Measurements from ENCODE around the gene ADCK2.
"Not testable (repeated sequence)": the region's sequence is repeated elsewhere in the genome, so short reads cannot be mapped to it uniquely, and the experiment has no call there.

Gene ADCK2

GRCh38 chr7:140672382-140673062 lies at the start of gene ADCK2:
Gene ADCK2 (plus strand): TSS chr7:140672945. CDS start chr7:140673331, 386 bp downstream.
- peak; percentile 74 for DNase-seq

DNA sequence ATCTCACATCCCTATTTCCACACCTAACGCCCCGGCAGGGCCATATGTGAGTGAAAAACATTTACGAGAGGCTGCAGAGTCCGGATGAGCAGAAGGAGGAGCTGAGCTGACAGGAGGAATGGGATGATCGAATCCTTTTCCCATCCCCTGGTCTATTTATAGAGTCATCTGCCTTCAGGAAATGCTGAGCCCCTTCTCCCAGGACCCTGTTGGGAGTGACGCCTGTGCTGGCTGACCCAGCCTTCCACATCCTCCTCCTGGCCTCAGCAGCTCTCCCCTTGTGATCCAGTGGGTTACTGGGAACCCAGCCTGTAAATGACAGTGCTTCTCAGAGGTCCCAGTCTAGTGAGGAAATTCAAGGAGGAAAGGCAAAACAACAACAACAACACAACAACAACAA lies 48.8 kb upstream of the ADCK2 start:
- DNase-seq: no peak

GRCh38 chr7:140624392-140625191 lies 48.2 kb upstream of the ADCK2 start:
- no peak for DNase-seq

DNA sequence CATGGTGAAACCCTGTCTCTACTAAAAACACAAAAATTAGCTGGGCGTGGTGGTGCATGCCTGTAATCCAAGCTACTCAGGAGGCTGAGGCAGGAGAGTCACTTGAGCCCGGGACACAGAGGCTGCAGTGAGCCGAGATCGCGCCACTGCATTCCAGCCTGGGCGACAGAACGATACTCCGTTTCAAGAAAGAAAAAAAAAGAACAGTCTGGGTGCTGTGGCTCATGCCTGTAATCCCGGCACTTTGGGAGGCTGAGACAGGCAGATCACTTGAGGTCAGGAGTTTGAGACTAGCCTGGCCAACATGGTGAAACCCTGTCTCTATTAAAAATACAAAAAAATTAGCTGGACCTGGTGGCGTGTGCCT lies 47.6 kb upstream of the ADCK2 start:
- DNase-seq: not testable (repeated sequence)

DNA sequence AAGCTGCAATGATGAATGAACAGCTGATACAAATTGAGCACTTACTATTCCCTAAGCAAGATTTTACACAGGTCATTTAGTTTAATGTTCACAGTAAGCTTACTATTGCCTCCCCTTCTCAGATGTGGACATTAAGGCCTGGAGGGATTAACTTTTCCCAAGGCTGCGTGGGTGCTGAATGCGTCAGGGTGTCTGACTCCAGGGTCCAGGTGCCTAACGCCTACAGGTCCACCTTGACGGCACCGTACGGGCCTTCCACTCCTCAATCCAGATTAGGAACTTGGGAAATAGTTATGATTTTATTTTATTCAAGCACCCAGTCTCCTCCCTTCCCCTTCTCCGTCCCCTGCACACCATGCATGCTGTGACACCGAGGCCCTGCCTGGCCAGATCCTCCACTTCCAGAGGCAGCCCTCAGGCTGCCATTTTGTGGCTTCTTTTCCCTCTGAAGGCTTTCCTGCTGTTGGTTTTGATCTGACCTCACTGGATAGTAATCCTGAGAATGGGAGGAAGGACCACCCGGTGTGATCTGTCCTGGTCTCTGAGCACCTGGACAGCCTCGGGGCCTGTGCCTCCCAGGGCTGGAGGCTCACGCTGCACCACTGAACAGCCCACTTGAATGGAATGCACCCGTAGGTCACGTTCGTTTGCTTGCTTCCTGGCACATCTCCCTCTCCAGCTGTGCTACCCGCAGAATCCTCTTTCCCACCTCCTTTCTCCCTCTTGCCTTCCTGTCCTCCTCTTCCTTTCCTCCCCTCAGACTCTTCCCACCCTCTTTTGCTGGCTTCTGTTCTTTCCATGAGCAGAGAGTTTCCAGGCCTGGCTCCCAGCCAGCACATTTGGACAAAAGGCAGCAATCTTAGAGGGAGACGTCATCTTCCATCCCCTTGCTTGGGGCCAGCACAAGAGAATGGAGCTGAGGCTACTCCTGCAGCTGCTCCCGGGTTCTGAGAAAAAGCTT lies 46.6 kb upstream of the ADCK2 start:
- no peak for DNase-seq

DNA sequence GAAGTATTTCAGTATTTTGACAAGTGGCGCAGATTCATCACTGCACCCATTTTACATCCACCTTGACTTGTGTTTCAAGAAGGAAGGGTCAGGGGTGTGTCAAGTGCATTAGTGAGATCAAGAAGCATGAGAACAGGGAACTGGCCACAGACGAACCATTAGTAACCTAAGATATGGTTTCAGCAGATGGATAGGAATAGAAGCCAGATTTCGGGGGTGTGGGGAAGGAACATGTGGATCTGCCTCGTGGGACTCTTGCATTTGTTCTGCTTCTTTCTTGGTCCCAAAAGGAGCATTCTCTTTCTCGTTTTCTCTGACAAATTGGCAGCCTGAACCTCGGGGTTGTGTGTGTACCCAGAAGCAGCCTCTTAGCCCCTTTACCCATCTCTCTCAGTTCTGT lies 41.7 kb upstream of the ADCK2 start:
- DNase-seq: no peak

DNA sequence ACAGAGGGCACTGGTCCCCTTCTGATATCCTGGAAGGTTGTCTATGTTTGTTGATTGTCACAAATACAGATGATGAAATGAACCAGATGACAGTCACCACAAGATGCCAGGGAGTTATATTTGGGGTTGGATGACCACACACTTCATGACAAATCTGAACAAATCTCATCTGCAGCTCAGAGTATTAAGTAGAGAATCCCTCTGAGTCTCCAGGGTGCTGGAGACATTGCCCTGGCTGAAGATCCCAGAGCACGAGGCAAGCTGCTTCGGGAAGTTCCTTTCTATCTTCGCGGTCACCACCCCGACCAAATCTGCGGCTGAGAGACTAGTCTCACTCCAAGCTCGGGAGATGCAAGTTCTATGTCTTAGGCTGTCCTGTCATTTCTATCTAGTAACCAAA lies 41.1 kb upstream of the ADCK2 start:
- no peak for DNase-seq

- DNase-seq: no peak
Measured at GRCh38 chr7:140635345-140635744, 37.4 kb upstream of the ADCK2 start.

- DNase-seq: no peak
Measured at GRCh38 chr7:140635816-140636215, 36.9 kb upstream of the ADCK2 start.

DNA sequence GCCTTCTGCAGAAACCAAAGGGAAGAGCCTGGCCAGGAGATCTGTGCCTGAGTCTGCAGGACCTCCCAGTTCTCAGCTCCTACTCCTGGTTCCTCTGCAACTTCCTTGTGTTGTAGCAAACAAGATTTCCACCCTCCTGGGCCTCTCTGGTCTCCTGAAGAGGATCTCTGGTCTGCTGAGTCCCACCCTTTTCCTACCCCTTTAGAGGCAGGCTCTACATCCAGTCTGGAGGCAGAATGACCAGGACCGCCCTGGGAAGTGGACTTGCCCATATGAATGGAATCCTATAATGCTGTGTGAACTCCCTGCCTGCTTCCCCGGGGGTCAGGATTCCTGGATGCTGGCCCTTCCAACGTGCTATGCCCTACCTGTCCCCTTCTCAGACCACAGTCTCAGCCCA lies 35.3 kb upstream of the ADCK2 start:
- DNase-seq: no peak

DNA sequence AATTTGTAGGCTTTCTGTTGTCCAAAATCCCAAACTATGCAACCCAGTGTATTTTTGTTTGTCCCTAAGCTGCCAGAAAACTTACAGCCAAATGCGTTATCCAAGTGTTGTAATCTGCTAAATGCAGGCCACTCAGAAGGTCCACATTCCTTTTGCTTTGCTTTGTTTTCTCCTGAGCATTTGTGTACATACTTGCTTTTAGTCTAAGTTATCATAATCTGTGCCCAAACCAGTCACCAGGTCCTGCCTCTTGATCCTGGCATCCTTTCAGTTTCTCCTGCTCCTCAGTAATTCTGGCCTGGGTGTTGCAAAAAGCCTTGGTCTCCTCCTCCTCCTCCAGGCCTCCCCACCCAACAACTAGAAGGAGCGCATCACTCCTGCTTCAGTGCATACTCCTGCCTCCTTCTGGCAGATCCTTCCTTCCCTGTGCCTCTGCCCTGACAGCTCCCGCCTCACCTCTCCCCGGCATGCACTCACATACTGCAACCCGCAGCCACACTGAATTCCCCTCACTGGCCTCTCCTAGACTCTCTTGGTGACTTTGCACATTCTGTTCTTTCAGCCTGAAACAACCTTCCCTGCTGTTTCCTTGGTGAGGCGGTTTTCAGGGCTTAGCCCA lies 34.5 kb upstream of the ADCK2 start:
- DNase-seq: no peak

DNA sequence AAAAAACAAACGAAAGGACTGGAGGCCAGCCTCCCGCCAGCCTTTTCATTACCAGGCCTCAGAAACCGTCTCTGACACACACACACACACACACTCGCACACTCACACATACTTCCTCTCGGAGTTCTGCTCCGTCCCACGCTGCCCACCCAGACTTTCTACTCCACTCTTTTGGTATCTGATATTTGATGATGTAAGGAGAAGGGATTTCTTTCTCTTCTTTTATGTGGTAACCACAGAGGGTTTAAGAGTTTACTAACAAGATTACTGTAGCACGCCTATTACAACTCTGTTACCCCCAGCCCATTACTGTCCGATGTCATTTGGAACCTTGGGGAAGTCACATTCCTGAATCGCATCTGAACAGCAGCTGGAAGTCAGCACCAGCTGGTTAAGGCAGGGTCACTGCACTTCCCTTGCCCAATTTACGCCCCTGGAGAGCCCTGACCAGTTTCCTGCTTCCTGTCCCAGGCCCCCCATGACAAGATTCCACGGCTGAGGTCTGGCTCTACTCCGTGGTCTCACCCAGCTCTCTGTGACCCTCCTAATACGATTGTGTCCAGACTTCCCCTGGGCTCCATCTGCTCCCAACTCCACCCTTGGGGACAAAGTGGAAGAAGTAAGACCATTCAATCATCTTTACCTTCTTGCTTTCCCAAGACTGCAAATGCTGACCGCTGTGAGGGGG lies 33.2 kb upstream of the ADCK2 start:
- peak; percentile 32 for DNase-seq

GRCh38 chr7:140640060-140640637 lies 32.6 kb upstream of the ADCK2 start:
- DNase-seq: no peak

- peak; percentile 40 for DNase-seq
Measured at GRCh38 chr7:140640727-140641523, 31.8 kb upstream of the ADCK2 start, which contains the start of gene DENND2A. Gene DENND2A (minus strand): TSS chr7:140640813. CDS start chr7:140602397, 38,416 bp downstream.

- no peak for DNase-seq
Measured at GRCh38 chr7:140641524-140642195, 31.1 kb upstream of the ADCK2 start.

DNA sequence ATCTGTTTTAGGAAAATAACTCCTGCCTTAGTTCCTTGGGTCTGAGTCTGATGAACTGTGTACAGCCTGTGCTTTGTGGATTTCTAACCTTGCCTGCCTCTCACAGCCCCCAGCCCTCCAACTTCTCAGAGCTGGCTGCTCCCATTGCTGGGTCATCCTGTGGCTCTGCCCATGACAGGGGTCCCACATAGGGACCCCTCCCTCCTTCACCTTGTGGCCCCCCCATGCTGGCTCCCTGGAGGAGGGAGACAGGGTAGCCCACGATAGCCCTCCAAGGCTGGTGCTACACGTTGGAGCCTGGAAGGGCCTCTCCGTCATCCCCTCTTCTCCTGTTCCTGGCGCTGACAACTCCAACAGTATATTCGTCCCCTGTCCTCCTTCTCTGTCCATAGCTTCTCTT lies 29.3 kb upstream of the ADCK2 start:
- DNase-seq: no peak

- DNase-seq: not testable (repeated sequence)
Measured at GRCh38 chr7:140644761-140645160, 28.0 kb upstream of the ADCK2 start.

DNA sequence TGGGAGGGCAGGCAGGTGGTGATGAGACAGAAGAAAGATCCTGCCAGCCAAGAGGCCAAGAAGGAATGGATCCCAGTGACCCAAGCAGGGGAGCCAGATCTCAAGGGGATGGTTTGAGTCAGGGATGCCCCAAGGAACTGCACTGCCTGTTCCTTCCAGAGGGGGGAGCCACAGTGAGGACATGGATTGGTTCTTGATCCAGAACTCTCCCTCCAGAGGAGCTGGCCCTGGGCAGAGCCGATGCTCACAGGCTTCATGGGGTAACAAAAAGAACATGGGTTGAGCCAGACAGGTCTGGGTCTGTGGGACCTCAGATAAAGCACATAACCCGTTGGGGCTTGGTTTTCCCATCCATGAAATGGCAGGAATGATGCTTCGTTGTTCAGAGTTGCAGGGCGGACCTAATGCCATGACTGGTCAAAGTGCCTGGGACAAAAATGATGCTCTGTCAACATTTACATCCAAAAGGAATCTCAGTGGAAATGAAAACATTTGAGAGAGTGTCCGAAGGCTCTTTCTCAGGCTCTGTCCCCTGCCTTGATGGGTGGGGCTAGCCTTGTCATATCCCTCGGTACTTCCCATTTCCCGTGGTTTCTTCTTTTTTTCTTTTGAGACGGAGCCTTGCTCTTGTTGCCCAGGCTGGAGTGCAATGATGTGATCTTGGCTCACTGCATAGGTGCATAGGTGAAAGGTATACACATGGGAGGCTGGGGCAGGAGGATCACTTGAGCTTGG lies 27.4 kb upstream of the ADCK2 start:
- no peak for DNase-seq

- DNase-seq: peak; percentile 78
Measured at GRCh38 chr7:140646931-140647647, 25.7 kb upstream of the ADCK2 start.
